ENCODE measurements around the gene OLFML2B.

Gene OLFML2B

GRCh38 chr1:162003830-162004215 lies 19.8 kb downstream of the OLFML2B start:
- no peak for DNase-seq

- DNase-seq = no peak
Measured at GRCh38 chr1:162003061-162003829, 20.4 kb downstream of the OLFML2B start.

GRCh38 chr1:162000053-162000420 lies 23.6 kb downstream of the OLFML2B start:
- no peak for DNase-seq

- no peak for DNase-seq
Measured at GRCh38 chr1:161999301-162000052, 24.2 kb downstream of the OLFML2B start.

GRCh38 chr1:161998811-161999210 lies 24.9 kb downstream of the OLFML2B start:
- DNase-seq = no peak

- no peak for DNase-seq
Measured at GRCh38 chr1:161997152-161997551, 26.5 kb downstream of the OLFML2B start.

GRCh38 chr1:161994175-161994668 lies 29.4 kb downstream of the OLFML2B start:
- DNase-seq = no peak

GRCh38 chr1:161993576-161993975 lies 30.1 kb downstream of the OLFML2B start:
- no peak for DNase-seq

GRCh38 chr1:161989786-161990185 lies 33.9 kb downstream of the OLFML2B start:
- no peak for DNase-seq

GRCh38 chr1:161989108-161989507 lies 34.6 kb downstream of the OLFML2B start:
- no peak for DNase-seq

- no peak for DNase-seq
Measured at GRCh38 chr1:161988413-161988812, 35.3 kb downstream of the OLFML2B start.

- DNase-seq = no peak
Measured at GRCh38 chr1:161987872-161988271, 35.8 kb downstream of the OLFML2B start.

GRCh38 chr1:161987303-161987702 lies 36.4 kb downstream of the OLFML2B start:
- no peak for DNase-seq

- DNase-seq = no peak
Measured at GRCh38 chr1:161986328-161986727, 37.3 kb downstream of the OLFML2B start.

GRCh38 chr1:161985301-161985822 lies 38.3 kb downstream of the OLFML2B start:
- no peak for DNase-seq

GRCh38 chr1:161983725-161984124 lies 39.9 kb downstream of the OLFML2B start:
- no peak for DNase-seq

- DNase-seq = no peak
Measured at GRCh38 chr1:161982917-161983316, 40.8 kb downstream of the OLFML2B start.

GRCh38 chr1:161982507-161982895 lies 41.2 kb downstream of the OLFML2B start:
- DNase-seq = no peak

GRCh38 chr1:161981735-161982506 lies 41.7 kb downstream of the OLFML2B start:
- no peak for DNase-seq

- no peak for DNase-seq
Measured at GRCh38 chr1:161981126-161981525, 42.5 kb downstream of the OLFML2B start.

GRCh38 chr1:161978011-161978790 lies 45.5 kb downstream of the OLFML2B start:
- DNase-seq = no peak

All from CD4-positive, alpha-beta T cell treated with Interleukin-12 subunit alpha and Interleukin-12 subunit beta, for 1 hour (primary cell).